ENCODE measurements around the gene SCT. TPM values are rescaled to one million over a fixed set of nuclear protein-coding genes. Genes with fewer than 3 reads are reported as not detected.

SCT gene
- total and polyA plus RNA-seq, 2 experiments from 2014 or later, result 2.6 TPM; not detected in 1

DNA sequence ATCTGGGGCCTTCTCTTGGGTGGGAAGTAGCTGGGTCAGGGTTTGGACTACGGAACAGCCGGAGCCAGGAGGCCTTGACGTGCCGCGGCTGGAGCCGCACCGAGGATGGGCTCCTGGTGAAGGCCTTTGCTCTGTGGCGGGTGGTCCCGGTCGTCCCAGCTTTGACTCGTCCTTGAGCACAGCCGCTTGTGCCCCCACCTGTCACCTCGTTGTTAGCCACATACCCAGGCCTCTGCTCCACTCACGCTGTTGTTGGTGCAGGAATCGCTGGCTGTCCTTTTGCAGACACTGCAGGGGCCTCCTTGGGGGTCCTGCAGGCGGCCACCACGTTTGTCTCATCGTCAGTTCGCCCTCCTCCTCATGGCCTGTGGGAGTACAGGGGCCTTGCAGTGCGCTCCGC is 33.6 kb downstream of the SCT start:
- Histone ChIP-seq H3F3A (replicated peaks; ENCODE audit: low read depth) (peaks cover 19% of the 10 kb centered on the region), H4K20me1 (replicated peaks; ENCODE audit: insufficient read depth) (peaks cover 19% of the 10 kb centered on the region; the same call in 1 of the 2 replicates), H3K4me3 (no peak overlapping the region), H2AFZ (no peak overlapping the region), H3K27me3 (ENCODE audit: insufficient read depth) (no peaks in the 10 kb centered on the region), H3K4me1 (ENCODE audit: insufficient read depth) (no peaks in the 10 kb centered on the region), H3K9me2 (ENCODE audit: insufficient read depth) (no peaks in the 10 kb centered on the region), H3K27ac (ENCODE audit: low read depth) (no peak overlapping the region), H3K4me2 (no peak overlapping the region), H3K36me3 (ENCODE audit: insufficient read depth) (peaks cover 20% of the 10 kb centered on the region; the same call in 1 of the 2 replicates), H3K79me2 (replicated peaks; ENCODE audit: insufficient read depth) (peaks cover 14% of the 10 kb centered on the region; the same call in 1 of the 2 replicates)
- Mint-ChIP-seq H3K9me3 (no peaks in the 10 kb centered on the region; the same call in none of the 3 replicates), H3K4me3 (no peak overlapping the region), H3K4me1 (no peaks in the 10 kb centered on the region; the same call in 2 of the 3 replicates), H3K36me3 (ENCODE audit: low read depth) (peaks cover 77% of the 10 kb centered on the region), H3K27me3 (ENCODE audit: insufficient read depth, low read depth, poor library complexity) (peaks cover 18% of the 10 kb centered on the region), H3K27ac (no peak overlapping the region)
- DNase-seq (ENCODE audit: low spot score) (no peak), ATAC-seq (no peak)
- TF ChIP-seq, protein P1, sequence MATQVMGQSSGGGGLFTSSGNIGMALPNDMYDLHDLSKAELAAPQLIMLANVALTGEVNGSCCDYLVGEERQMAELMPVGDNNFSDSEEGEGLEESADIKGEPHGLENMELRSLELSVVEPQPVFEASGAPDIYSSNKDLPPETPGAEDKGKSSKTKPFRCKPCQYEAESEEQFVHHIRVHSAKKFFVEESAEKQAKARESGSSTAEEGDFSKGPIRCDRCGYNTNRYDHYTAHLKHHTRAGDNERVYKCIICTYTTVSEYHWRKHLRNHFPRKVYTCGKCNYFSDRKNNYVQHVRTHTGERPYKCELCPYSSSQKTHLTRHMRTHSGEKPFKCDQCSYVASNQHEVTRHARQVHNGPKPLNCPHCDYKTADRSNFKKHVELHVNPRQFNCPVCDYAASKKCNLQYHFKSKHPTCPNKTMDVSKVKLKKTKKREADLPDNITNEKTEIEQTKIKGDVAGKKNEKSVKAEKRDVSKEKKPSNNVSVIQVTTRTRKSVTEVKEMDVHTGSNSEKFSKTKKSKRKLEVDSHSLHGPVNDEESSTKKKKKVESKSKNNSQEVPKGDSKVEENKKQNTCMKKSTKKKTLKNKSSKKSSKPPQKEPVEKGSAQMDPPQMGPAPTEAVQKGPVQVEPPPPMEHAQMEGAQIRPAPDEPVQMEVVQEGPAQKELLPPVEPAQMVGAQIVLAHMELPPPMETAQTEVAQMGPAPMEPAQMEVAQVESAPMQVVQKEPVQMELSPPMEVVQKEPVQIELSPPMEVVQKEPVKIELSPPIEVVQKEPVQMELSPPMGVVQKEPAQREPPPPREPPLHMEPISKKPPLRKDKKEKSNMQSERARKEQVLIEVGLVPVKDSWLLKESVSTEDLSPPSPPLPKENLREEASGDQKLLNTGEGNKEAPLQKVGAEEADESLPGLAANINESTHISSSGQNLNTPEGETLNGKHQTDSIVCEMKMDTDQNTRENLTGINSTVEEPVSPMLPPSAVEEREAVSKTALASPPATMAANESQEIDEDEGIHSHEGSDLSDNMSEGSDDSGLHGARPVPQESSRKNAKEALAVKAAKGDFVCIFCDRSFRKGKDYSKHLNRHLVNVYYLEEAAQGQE (IDR thresholded peaks at IDR 0.05; ENCODE audit: unreplicated experiment), result no peak
- TF ChIP-seq STAT1 (IDR thresholded peaks at IDR 0.05; ENCODE audit: unreplicated experiment) (no peak), ZNF331 (CRISPR knock-in tag; IDR thresholded peaks at IDR 0.05; ENCODE audit: low read depth) (no peak), EZH2 (IDR thresholded peaks at IDR 0.05; ENCODE audit: low read depth, unreplicated experiment) (no peak), JUNB (IDR thresholded peaks at IDR 0.05; ENCODE audit: unreplicated experiment) (no peak), POLR2AphosphoS5 (IDR thresholded peaks at IDR 0.05; ENCODE audit: low read depth) (no peak), CREB1 (CRISPR knock-in tag; IDR thresholded peaks at IDR 0.05; ENCODE audit: low read depth) (no peak)
- TF ChIP-seq, protein P2, sequence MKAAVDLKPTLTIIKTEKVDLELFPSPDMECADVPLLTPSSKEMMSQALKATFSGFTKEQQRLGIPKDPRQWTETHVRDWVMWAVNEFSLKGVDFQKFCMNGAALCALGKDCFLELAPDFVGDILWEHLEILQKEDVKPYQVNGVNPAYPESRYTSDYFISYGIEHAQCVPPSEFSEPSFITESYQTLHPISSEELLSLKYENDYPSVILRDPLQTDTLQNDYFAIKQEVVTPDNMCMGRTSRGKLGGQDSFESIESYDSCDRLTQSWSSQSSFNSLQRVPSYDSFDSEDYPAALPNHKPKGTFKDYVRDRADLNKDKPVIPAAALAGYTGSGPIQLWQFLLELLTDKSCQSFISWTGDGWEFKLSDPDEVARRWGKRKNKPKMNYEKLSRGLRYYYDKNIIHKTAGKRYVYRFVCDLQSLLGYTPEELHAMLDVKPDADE (IDR thresholded peaks at IDR 0.05), result no peak
- TF ChIP-seq, protein P3, sequence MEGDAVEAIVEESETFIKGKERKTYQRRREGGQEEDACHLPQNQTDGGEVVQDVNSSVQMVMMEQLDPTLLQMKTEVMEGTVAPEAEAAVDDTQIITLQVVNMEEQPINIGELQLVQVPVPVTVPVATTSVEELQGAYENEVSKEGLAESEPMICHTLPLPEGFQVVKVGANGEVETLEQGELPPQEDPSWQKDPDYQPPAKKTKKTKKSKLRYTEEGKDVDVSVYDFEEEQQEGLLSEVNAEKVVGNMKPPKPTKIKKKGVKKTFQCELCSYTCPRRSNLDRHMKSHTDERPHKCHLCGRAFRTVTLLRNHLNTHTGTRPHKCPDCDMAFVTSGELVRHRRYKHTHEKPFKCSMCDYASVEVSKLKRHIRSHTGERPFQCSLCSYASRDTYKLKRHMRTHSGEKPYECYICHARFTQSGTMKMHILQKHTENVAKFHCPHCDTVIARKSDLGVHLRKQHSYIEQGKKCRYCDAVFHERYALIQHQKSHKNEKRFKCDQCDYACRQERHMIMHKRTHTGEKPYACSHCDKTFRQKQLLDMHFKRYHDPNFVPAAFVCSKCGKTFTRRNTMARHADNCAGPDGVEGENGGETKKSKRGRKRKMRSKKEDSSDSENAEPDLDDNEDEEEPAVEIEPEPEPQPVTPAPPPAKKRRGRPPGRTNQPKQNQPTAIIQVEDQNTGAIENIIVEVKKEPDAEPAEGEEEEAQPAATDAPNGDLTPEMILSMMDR (conservative IDR thresholded peaks at IDR 0.05; ENCODE audit: low read depth in 2 of 2), result no peak

Data from GM23338 (cell line).